GM19351 (cell line): ENCODE results near the gene CD48.
"Not testable (repeated sequence)": the region's sequence is repeated elsewhere in the genome, so short reads cannot be mapped to it uniquely, and the experiment has no call there.

Experiments
- ATAC-seq: cut with Tn5 transposase; IDR thresholded peaks from one replicate; pipeline ENCODE4 v1.9.1; 2021; ENCODE audit warnings: mild to moderate bottlenecking, moderate library complexity; ENCODE audit not compliant: unreplicated experiment

Gene CD48

GRCh38 chr1:160716013-160716412 is 4.4 kb upstream of the CD48 start:
- no peak for ATAC-seq

GRCh38 chr1:160714034-160714648 is 2.5 kb upstream of the CD48 start:
- not testable (repeated sequence) for ATAC-seq

DNA sequence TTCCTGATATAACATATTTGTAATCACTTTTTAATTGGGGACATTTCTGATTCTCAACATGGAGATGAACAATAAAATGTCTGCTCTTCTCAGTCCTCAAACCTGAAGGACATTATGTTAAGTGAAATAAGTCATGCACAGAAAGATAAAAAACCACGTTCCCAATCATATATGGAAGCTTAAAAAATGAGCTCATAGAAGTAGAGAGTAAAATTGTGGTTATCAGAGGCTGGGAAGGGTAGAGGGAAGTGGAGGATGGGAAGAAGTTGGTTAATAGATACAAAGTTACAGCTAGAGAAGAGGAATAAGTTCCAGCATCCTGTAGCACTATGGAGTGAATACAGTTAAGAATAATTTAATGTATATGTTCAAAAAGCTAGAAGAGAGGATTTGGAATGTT is 1.5 kb upstream of the CD48 start:
- no peak for ATAC-seq

GRCh38 chr1:160712525-160713080 is 981 bp upstream of the CD48 start:
- ATAC-seq, result peak; percentile 51

DNA sequence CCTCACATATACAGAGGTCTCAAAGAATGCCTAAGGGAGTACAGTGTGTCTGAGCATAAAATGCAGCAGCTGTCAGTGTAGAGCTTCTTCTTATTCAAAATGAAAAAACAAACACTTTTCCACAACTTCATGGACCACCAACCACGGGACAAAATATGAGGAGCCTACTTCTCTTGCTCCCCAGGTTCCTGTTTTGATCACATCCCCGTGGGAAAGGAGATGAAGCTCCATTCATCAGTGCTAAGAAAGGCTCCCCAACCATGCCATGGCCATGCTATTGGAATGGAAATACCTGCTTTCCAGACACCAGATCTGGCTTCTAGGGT is 383 bp downstream of the CD48 start:
- no peak for ATAC-seq

DNA sequence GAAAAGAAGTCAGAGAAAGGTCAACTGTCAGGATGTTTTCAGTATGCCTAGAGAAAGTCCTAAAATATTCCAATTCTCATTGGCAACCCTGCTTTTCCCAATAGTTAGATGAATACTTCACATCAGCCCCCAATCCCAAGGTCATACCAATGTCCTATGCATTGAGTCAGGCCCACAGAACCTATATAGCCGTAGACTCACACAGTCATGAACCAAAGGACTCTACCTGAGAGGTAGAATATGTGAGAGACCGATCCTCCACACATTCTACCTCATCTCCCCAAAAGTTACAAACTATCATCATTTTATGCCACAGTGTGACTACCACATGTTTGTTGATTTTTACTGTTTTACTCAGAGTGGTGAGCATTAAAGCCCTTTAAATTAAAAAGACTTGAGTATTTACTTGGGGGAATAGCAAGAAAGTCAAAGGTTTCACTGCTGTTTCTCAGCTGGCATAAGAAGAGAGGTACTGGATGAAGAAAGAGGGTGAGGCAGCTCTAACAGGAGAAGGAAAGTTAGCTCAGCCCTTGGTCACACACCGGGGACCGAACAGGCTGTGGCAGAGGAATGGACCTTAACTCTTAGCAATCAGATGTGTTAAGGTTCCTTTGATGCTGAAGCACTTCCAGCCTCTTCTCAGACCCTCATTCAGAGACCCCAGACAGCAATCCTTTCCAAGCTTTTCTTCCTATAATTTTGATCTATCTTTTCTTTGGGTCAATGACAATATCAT is 937 bp downstream of the CD48 start:
- ATAC-seq, result no peak

DNA sequence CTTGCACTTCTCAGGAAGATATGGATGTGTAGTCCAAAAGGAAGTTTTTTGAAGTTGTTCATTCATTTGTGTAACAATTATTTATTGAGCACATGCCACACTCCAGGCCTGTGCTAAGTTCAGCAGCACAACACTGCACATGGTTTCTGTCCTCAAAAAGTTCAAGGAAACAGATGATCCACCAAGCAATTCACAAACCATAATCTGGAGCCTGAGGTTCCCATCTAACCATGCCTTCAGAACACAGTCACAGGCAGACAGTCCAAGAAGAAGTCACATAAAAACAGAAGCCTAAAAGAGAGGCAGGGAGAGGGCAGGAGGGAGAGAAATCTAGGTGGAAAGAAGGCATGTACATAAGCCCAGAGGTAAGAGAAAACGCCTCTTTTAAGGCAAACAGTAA is 1.9 kb downstream of the CD48 start:
- no peak for ATAC-seq

DNA sequence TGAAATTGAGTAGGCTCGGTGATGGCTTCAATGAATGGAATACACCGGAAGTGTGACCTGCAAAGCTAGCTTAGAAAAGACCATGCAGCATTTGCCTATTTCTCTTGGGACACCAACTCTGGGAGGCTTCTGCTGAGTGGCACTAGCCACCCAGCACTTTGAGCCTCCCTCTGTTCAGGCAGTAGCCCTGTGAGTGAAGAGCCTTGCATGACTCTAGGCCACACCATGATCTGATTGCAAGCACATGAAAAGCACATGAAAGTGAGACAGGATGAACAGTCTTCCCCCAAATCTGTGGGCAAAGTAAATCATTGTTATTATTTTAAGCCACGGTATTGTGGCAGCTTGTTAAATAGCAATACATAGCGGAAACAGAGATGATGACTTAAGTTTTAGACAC is 2.8 kb downstream of the CD48 start:
- no peak for ATAC-seq

DNA sequence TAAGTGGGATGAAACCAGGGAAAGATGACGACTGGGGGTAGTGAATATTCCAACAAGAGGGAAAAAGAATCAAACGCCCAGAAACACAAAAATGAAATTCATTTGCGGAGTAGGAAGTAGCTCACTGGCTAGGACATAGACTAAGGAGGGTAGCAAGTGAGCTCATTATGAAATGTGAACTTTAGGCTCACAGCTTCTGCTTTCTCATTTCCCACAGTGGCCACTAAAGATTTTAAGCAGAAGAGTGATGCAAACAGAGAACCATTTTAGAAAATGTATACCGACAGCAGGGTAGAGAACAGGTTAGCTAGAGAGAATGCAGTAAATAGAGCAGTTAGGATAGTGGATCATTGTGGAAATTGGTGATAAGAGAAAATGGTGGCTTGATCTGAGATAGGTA is 3.5 kb downstream of the CD48 start:
- peak; percentile 25 for ATAC-seq

GRCh38 chr1:160707236-160708064 is 4.2 kb downstream of the CD48 start:
- ATAC-seq, result no peak

- no peak for ATAC-seq
Observed at GRCh38 chr1:160706526-160707235, 4.9 kb downstream of the CD48 start.

DNA sequence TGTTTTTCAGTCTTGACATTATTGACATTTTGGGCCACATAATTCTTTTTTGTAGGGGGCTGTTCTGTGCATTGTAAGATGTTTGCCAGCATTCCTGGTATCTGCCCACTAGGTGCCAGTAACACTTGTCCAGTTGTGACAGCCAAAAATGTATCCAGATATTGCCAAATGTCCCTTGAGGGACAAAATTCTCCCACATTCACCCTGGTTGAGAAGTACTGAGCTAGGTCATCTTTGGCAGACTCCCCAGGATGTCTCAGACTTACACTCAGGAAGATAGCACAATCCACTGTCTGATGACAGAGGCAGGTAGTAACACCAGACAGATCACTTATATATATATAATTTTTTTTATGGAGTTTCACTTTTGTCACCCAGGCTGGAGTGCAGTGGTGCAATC is 5.9 kb downstream of the CD48 start:
- ATAC-seq, result no peak

DNA sequence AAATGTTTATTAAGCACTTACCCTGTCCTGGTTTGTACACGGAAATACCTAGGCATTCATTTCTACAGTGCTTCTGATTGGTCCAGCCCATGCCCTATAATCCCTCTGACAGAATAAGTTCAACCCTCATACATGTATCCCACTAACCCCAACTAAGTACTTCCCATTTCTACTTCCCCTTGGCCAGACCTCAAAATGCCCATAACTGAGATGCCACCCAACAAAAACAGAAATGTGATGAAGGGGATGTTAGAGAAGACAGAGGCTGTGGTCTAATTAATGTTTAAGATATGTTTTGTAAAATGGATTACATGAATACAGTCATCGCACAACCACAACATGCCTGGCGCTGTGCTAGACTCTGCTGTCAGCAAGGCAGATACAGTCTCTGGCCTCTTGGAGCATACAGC is 6.4 kb downstream of the CD48 start:
- ATAC-seq, result not testable (repeated sequence)

- ATAC-seq, result no peak
Observed at GRCh38 chr1:160704250-160704649, 7.4 kb downstream of the CD48 start.

- ATAC-seq, result no peak
Observed at GRCh38 chr1:160702100-160702499, 9.5 kb downstream of the CD48 start.

DNA sequence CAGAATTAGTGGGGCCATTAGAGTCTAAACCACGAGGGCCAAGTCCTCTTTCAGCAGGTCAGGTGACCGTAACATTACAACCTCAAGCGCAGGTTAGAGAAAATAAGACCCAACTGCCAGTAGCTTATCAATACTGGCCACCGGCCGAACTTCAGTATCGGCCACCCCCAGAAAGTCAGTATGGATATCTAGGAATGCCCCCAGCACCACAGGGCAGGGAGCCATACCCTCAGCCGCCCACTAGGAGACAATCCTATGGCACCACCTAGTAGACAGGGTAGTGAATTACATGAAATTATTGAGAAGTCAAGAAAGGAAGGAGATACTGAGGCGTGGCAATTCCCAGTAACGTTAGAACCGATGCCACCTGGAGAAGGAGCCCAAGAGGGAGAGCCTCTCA is 19.2 kb downstream of the CD48 start:
- ATAC-seq, result not testable (repeated sequence)

- ATAC-seq, result peak; percentile 46
Observed at GRCh38 chr1:160685266-160685665, 26.4 kb downstream of the CD48 start.

- no peak for ATAC-seq
Observed at GRCh38 chr1:160682983-160683865, 28.4 kb downstream of the CD48 start.

GRCh38 chr1:160681891-160682140 is 29.8 kb downstream of the CD48 start:
- no peak for ATAC-seq
